Right cardiac atrium (tissue), 5 donors: Measurements from ENCODE around the gene TKT. TPM values are rescaled to one million over a fixed set of nuclear protein-coding genes. Genes with fewer than 3 reads are reported as not detected.

Experiments used
- ATAC-seq, 2 donors: fragments of 200-7000 bp; cut with Tn5 transposase; one replicate each; pipeline versions ENCODE4 v1.8.0 to v1.9.1; 2020; ENCODE audit warnings: moderate library complexity in 2 of 2, mild to moderate bottlenecking in 1 of 2
- DNase-seq, 3 donors: peaks; one replicate each; pipeline ENCODE4 v3.0.0-alpha.2; 2020
- H3K27ac ChIP-seq: one replicate; pipeline ENCODE4 v1.5.1; 2013; ENCODE audit warnings: mild to moderate bottlenecking, low read length, control low read depth, moderate library complexity
- H3K27me3 ChIP-seq: one replicate; pipeline ENCODE4 v1.6.1; 2013; ENCODE audit not compliant: control insufficient read depth, insufficient read depth
- H3K4me1 ChIP-seq: one replicate; pipeline ENCODE4 v1.6.1; 2013; ENCODE audit warnings: low read length; ENCODE audit not compliant: control insufficient read depth, insufficient read depth
- H3K4me3 ChIP-seq: one replicate; pipeline ENCODE4 v1.5.1; 2013; ENCODE audit warnings: low read length, control low read depth
- H3K9me3 ChIP-seq: one replicate; pipeline ENCODE4 v1.6.1; 2013; ENCODE audit warnings: low read length; ENCODE audit not compliant: control insufficient read depth
- WGBS: extraction: QIAGEN DNeasy Blood & Tissue Kit; methylation state at CpG from one replicate; pipeline ENCODE4 v1.1.7; 2013; 5-methylcytosine and 5-hydroxymethylcytosine counted together
- intact Hi-C, 4 donors: fragments of 100-400 bp; cut with DNase I; formaldehyde crosslinking; loops; one replicate each; pipeline versions ENCODE4 v1.11.0 to v1.14.0; 2022 to 2023
- polyA plus RNA-seq: library from polyadenylated mRNA; stranded (reverse); fragments of 200-250 nt; gene quantifications from one replicate; pipeline ENCODE4 v1.2.3, GENCODE V29; 2013
- total RNA-seq, 4 donors: library from RNA; stranded (reverse); fragmentation: NEBNext Ultra II Directional; extraction: Animal tissue kit (Norgen Biotek cat#: 25700); gene quantifications; one replicate each; pipeline ENCODE4 v1.2.1, GENCODE V29; 2021
- donor health status: healthy with polysubstance abuse.
- donor health status: DM: no; HTN: yes; CAD: no.
- donor health status: DM: no; HTN: no; CAD: no.
- donor health status: DM: no; HTN: yes; CAD: no; lungs with severe emphysema.
- donor health status: DM: yes; HTN: yes; CAD: no.

The TKT gene
- total and polyA plus RNA-seq, 5 donors, result 37.7 to 61.8 (median 41.9) TPM

GRCh38 chr3:53223025-53223424 lies 32.8 kb downstream of the TKT start:
- ATAC-seq (no peak), DNase-seq (peak in 1 of 3 donors; percentile 38)
- Histone ChIP-seq H3K4me1 (no peaks in the 10 kb centered on the region), H3K4me3 (no peak overlapping the region), H3K9me3 (no peaks in the 10 kb centered on the region), H3K27me3 (no peaks in the 10 kb centered on the region), H3K27ac (no peak overlapping the region)
- intact Hi-C loops, result no loop called here
- WGBS, result 83% methylated on average over 7 of the region's 7 CpGs

GRCh38 chr3:53222183-53222901 lies 33.5 kb downstream of the TKT start:
- DNase-seq, result peak in 1 of 3 donors; percentile 12
- WGBS, result 83% methylated on average over 12 of the region's 12 CpGs
- Histone ChIP-seq H3K4me3 (no peak overlapping the region), H3K9me3 (no peaks in the 10 kb centered on the region), H3K27ac (no peak overlapping the region), H3K27me3 (no peaks in the 10 kb centered on the region), H3K4me1 (no peaks in the 10 kb centered on the region)
- no peak for ATAC-seq
- intact Hi-C loops, result no loop called here

DNA sequence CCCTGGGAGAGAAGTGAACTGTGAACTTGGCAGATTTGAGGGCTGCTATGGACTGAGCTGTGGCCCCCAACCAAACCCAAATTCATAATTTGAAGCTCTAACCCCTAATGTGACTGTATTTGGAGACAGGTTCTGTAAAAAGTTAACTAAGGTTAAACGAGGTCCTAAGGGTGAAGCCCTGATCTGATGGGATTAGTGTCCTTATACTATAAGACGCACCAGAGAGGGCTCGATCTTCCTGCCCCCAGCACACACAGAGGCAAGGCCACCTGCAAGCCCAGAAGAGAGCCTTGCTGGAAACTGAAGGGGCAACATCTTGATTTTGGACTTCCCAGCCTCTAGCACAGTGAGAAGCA lies 34.0 kb downstream of the TKT start:
- ATAC-seq, result no peak
- H3K4me1 ChIP-seq, result no peaks in the 10 kb centered on the region
- intact Hi-C loops, result no loop called here
- no peak overlapping the region for H3K27ac ChIP-seq
- DNase-seq, result no peak
- no peaks in the 10 kb centered on the region for H3K27me3 ChIP-seq
- no peak overlapping the region for H3K4me3 ChIP-seq
- 91% methylated on average over 3 of the region's 3 CpGs for WGBS
- H3K9me3 ChIP-seq, result no peaks in the 10 kb centered on the region

GRCh38 chr3:53221345-53221744 lies 34.5 kb downstream of the TKT start:
- H3K4me1 ChIP-seq, result no peaks in the 10 kb centered on the region
- H3K9me3 ChIP-seq, result no peaks in the 10 kb centered on the region
- 79% methylated on average over 4 of the region's 4 CpGs for WGBS
- intact Hi-C loops, result no loop called here
- ATAC-seq, result no peak
- no peaks in the 10 kb centered on the region for H3K27me3 ChIP-seq
- no peak overlapping the region for H3K4me3 ChIP-seq
- DNase-seq, result no peak
- no peak overlapping the region for H3K27ac ChIP-seq

GRCh38 chr3:53219895-53220483 lies 35.8 kb downstream of the TKT start:
- intact Hi-C loops, result no loop called here
- 46% methylated on average over 10 of the region's 10 CpGs for WGBS
- H3K9me3 ChIP-seq, result no peaks in the 10 kb centered on the region

GRCh38 chr3:53218131-53218530 lies 37.7 kb downstream of the TKT start:
- WGBS, result 61% methylated on average over 2 of the region's 2 CpGs
- peak in 2 of 3 donors; percentile 36 to 47 for DNase-seq
- intact Hi-C loops, result no loop called here

More at GRCh38 chr3:53219895-53220483, 35.8 kb downstream of the TKT start:
- DNase-seq (peak; percentile 79 to 94 (median 93)), ATAC-seq (peak; percentile 83)
- Histone ChIP-seq H3K27me3 (no peaks in the 10 kb centered on the region), H3K4me3 (no peak overlapping the region), H3K4me1 (no peaks in the 10 kb centered on the region), H3K27ac (no peak overlapping the region)

GRCh38 chr3:53217175-53217574 lies 38.6 kb downstream of the TKT start:
- no peak overlapping the region for H3K27ac ChIP-seq
- H3K27me3 ChIP-seq, result no peaks in the 10 kb centered on the region
- 76% methylated on average over 2 of the region's 2 CpGs for WGBS
- DNase-seq, result no peak
- H3K4me1 ChIP-seq, result no peaks in the 10 kb centered on the region
- no peak overlapping the region for H3K4me3 ChIP-seq
- ATAC-seq, result no peak
- H3K9me3 ChIP-seq, result no peaks in the 10 kb centered on the region
- intact Hi-C loops, result no loop called here

More at GRCh38 chr3:53218131-53218530, 37.7 kb downstream of the TKT start:
- H3K9me3 ChIP-seq, result no peaks in the 10 kb centered on the region
- H3K27me3 ChIP-seq, result no peaks in the 10 kb centered on the region
- ATAC-seq, result no peak
- H3K4me1 ChIP-seq, result no peaks in the 10 kb centered on the region
- H3K27ac ChIP-seq, result no peak overlapping the region
- H3K4me3 ChIP-seq, result no peak overlapping the region

- H3K27me3 ChIP-seq, result no peaks in the 10 kb centered on the region
- ATAC-seq (no peak), DNase-seq (no peak)
- H3K4me1 ChIP-seq, result no peaks in the 10 kb centered on the region
- no peak overlapping the region for H3K27ac ChIP-seq
- H3K4me3 ChIP-seq, result no peak overlapping the region
- WGBS, result 18% methylated on average over 3 of the region's 3 CpGs
- H3K9me3 ChIP-seq, result no peaks in the 10 kb centered on the region
- intact Hi-C loops, result no loop called here
These were observed 39.1 kb downstream of the TKT start for GRCh38 chr3:53216723-53217122.

DNA sequence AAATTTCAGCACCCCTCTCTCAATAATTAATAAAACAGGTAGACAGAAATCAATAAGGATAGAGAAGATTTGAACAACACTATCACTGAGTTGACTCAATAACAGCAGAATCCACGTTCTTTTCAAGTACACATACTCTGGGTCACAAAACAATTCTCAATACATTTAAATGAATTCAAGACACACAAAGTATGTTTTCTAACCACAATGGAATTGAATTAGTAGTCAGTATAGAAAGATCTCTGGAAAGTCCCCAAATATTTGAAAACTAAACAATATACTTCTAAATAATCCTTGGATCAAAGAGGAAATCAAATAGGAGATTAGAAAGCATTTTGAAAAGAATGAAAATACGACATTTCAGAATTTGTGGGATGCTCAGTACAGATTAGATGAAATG lies 40.0 kb downstream of the TKT start:
- Histone ChIP-seq H3K9me3 (no peaks in the 10 kb centered on the region), H3K27ac (no peak overlapping the region), H3K4me1 (no peaks in the 10 kb centered on the region), H3K4me3 (no peak overlapping the region), H3K27me3 (no peaks in the 10 kb centered on the region)
- ATAC-seq (no peak), DNase-seq (no peak)
- WGBS, result 68% methylated on average over 2 of the region's 2 CpGs
- intact Hi-C loops, result no loop called here

DNA sequence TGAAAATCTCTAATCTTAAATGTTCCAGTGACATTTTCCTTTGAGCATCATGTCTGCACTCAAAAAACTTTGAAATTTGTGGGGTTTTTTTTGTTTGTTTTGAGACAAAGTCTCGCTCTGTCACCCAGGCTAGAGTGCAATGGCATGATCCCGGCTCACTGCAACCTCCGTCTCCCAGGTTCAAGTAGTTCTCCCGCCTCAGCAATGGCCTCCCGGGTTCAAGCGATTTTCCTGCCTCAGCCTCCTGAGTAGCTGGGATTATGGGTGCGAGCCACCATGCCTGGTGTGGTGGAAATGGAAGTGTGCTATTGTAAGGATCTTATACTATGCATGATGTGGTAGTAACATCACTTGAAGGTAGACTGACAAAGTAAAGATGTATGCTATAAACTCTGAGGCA lies 42.5 kb downstream of the TKT start:
- ATAC-seq, result no peak
- H3K27ac ChIP-seq, result no peak overlapping the region
- no peaks in the 10 kb centered on the region for H3K27me3 ChIP-seq
- no peaks in the 10 kb centered on the region for H3K4me1 ChIP-seq
- no peak overlapping the region for H3K4me3 ChIP-seq
- H3K9me3 ChIP-seq, result no peaks in the 10 kb centered on the region
- DNase-seq, result peak in 1 of 3 donors; percentile 17
- 92% methylated on average over 7 of the region's 7 CpGs for WGBS
- intact Hi-C loops, result no loop called here

- no peaks in the 10 kb centered on the region for H3K4me1 ChIP-seq
- no peaks in the 10 kb centered on the region for H3K27me3 ChIP-seq
- ATAC-seq, result no peak
- peak in 1 of 3 donors; percentile 35 for DNase-seq
- H3K9me3 ChIP-seq, result no peaks in the 10 kb centered on the region
- H3K4me3 ChIP-seq, result no peak overlapping the region
- WGBS, result 66% methylated on average over 9 of the region's 9 CpGs
- intact Hi-C loops, result no loop called here
- no peak overlapping the region for H3K27ac ChIP-seq
These were observed 43.8 kb downstream of the TKT start for GRCh38 chr3:53211706-53212702.
